GM12872 (cell line): Measurements from ENCODE around the gene TMPRSS6.

Source experiments
- CTCF ChIP-seq: IDR thresholded peaks from 3 replicates; pipeline ENCODE4 v1.5.1; 2011; ENCODE audit warnings: low read depth, mild to moderate bottlenecking, low read length, moderate library complexity; ENCODE audit not compliant: insufficient read depth

Gene TMPRSS6

GRCh38 chr22:37018815-37019308 is 90.7 kb downstream of the TMPRSS6 start:
- no peak for TF ChIP-seq CTCF

GRCh38 chr22:37018086-37018814 is 91.3 kb downstream of the TMPRSS6 start:
- TF ChIP-seq CTCF: no peak

- TF ChIP-seq CTCF: no peak
These were observed 92.2 kb downstream of the TMPRSS6 start for GRCh38 chr22:37017356-37017755.

GRCh38 chr22:37016134-37016910 is 93.2 kb downstream of the TMPRSS6 start:
- TF ChIP-seq CTCF: no peak

GRCh38 chr22:37015587-37015878 is 94.0 kb downstream of the TMPRSS6 start:
- TF ChIP-seq CTCF: no peak
